GM23338 (cell line): ENCODE measurements around the gene HPD. TPM values are rescaled to one million over a fixed set of nuclear protein-coding genes. Genes with fewer than 3 reads are reported as not detected.

ENCODE experiments used
- ATAC-seq: fragments of 200-7000 bp; cut with Tn5 transposase; 3 replicates; pipeline ENCODE4 v1.9.1; 2020
- DNase-seq: peaks from one replicate; pipeline ENCODE4 v3.0.0-alpha.2; 2015; ENCODE audit warnings: low spot score
- H2AFZ ChIP-seq: fragments of 200-600 bp; sonication (generic); 2 replicates; pipeline ENCODE4 v1.8.0; 2016; ENCODE audit warnings: antibody characterized with exemption, mild to moderate bottlenecking, moderate library complexity
- H3F3A ChIP-seq: fragments of 200-600 bp; sonication (generic); replicated peaks from 2 replicates; pipeline ENCODE4 v1.8.0; 2017; ENCODE audit warnings: antibody characterized with exemption, mixed run types, low read depth
- H3K27ac ChIP-seq: fragments of 200-600 bp; sonication (generic); 2 replicates; pipeline ENCODE4 v1.6.1; 2016; ENCODE audit warnings: low read depth
- H3K27me3 ChIP-seq: fragments of 200-600 bp; sonication (generic); 2 replicates; pipeline ENCODE4 v1.8.0; 2016; ENCODE audit warnings: mild to moderate bottlenecking, mixed run types, moderate library complexity; ENCODE audit not compliant: insufficient read depth
- H3K36me3 ChIP-seq: fragments of 200-600 bp; sonication (generic); 2 replicates; pipeline ENCODE4 v1.8.0; 2016; ENCODE audit warnings: mild to moderate bottlenecking; ENCODE audit not compliant: insufficient read depth
- H3K4me1 ChIP-seq: fragments of 200-600 bp; sonication (generic); 2 replicates; pipeline ENCODE4 v1.8.0; 2016; ENCODE audit warnings: mild to moderate bottlenecking, moderate library complexity; ENCODE audit not compliant: insufficient read depth
- H3K4me2 ChIP-seq: fragments of 200-600 bp; sonication (generic); 2 replicates; pipeline ENCODE4 v1.7.1; 2017; ENCODE audit warnings: mixed run types
- H3K4me3 ChIP-seq: fragments of 200-600 bp; sonication (generic); 2 replicates; pipeline ENCODE4 v1.6.1; 2016; ENCODE audit warnings: mixed run types
- H3K79me2 ChIP-seq: fragments of 200-600 bp; sonication (generic); replicated peaks from 2 replicates; pipeline ENCODE4 v1.8.0; 2017; ENCODE audit warnings: mild to moderate bottlenecking; ENCODE audit not compliant: insufficient read depth
- H3K9me2 ChIP-seq: fragments of 200-600 bp; sonication (generic); 2 replicates; pipeline ENCODE4 v1.8.0; 2017; ENCODE audit not compliant: insufficient read depth
- H4K20me1 ChIP-seq: fragments of 200-600 bp; sonication (generic); replicated peaks from 2 replicates; pipeline ENCODE4 v1.8.0; 2017; ENCODE audit warnings: mild to moderate bottlenecking; ENCODE audit not compliant: insufficient read depth
- H3K27ac Mint-ChIP-seq: 2 replicates; pipeline ENCODE4 v1.8.0; 2020; ENCODE audit warnings: inconsistent platforms, mild to moderate bottlenecking, moderate library complexity, mixed read lengths
- H3K27me3 Mint-ChIP-seq: 3 replicates; pipeline ENCODE4 v1.8.0; 2022; ENCODE audit warnings: low read depth, mild to moderate bottlenecking, moderate library complexity, mixed read lengths, inconsistent platforms; ENCODE audit not compliant: insufficient read depth, poor library complexity
- H3K36me3 Mint-ChIP-seq: 3 replicates; pipeline ENCODE4 v1.8.0; 2021; ENCODE audit warnings: low read depth, mild to moderate bottlenecking, inconsistent platforms, moderate library complexity, mixed read lengths
- H3K4me1 Mint-ChIP-seq: 3 replicates; pipeline ENCODE4 v1.8.0; 2020; ENCODE audit warnings: mild to moderate bottlenecking, inconsistent platforms, mixed read lengths
- H3K4me3 Mint-ChIP-seq: 3 replicates; pipeline ENCODE4 v1.8.0; 2021; ENCODE audit warnings: moderate library complexity, mild to moderate bottlenecking, inconsistent platforms, mixed read lengths
- H3K9me3 Mint-ChIP-seq: 3 replicates; pipeline ENCODE4 v1.8.0; 2020; ENCODE audit warnings: moderate library complexity, mild to moderate bottlenecking, inconsistent platforms, mixed read lengths
- CREB1 ChIP-seq: fragments of 250-450 bp; sonication (Bioruptor Pico); IDR thresholded peaks from 2 replicates; pipeline ENCODE4 v1.5.0; 2020; ENCODE audit warnings: low read depth, mild to moderate bottlenecking, moderate library complexity
- CTCF ChIP-seq, 2 experiments: fragments of 200-600 bp in 1 of 2; sonication (generic) in 1 of 2; conservative IDR thresholded peaks; 2 replicates each; pipeline versions ENCODE4 v1.5.1 to v1.6.1; 2016 to 2017; ENCODE audit warnings: antibody characterized with exemption in 2 of 2, low read depth in 2 of 2, mild to moderate bottlenecking in 2 of 2, moderate library complexity in 1 of 2
- ETS1 ChIP-seq: IDR thresholded peaks from 2 replicates; pipeline ENCODE4 v1.6.1; 2016; ENCODE audit warnings: antibody characterized with exemption
- EZH2 ChIP-seq: fragments of 200-600 bp; sonication (generic); IDR thresholded peaks from one replicate; pipeline ENCODE4 v1.8.0; 2017; ENCODE audit warnings: antibody characterized with exemption, mild to moderate bottlenecking, low read depth; ENCODE audit not compliant: unreplicated experiment
- EZH2phosphoT487 ChIP-seq: fragments of 200-600 bp; sonication (generic); IDR thresholded peaks from one replicate; pipeline ENCODE4 v1.8.1; 2018; ENCODE audit warnings: antibody characterized with exemption; ENCODE audit not compliant: unreplicated experiment
- JUNB ChIP-seq: IDR thresholded peaks from one replicate; pipeline ENCODE4 v1.6.1; 2016; ENCODE audit warnings: antibody characterized with exemption; ENCODE audit not compliant: unreplicated experiment
- NANOG ChIP-seq: IDR thresholded peaks from 2 replicates; pipeline ENCODE4 v1.6.1; 2016; ENCODE audit warnings: antibody characterized with exemption, borderline replicate concordance
- POLR2AphosphoS5 ChIP-seq: IDR thresholded peaks from 2 replicates; pipeline ENCODE4 v1.6.1; 2016; ENCODE audit warnings: antibody characterized with exemption, low read depth
- REST ChIP-seq: IDR thresholded peaks from one replicate; pipeline ENCODE4 v1.6.1; 2018; ENCODE audit warnings: antibody characterized with exemption; ENCODE audit not compliant: unreplicated experiment
- STAT1 ChIP-seq: IDR thresholded peaks from one replicate; pipeline ENCODE4 v1.6.1; 2016; ENCODE audit warnings: antibody characterized with exemption; ENCODE audit not compliant: unreplicated experiment
- ZNF331 ChIP-seq: fragments of 250-450 bp; sonication (Bioruptor Pico); IDR thresholded peaks from 2 replicates; pipeline ENCODE4 v1.5.0; 2020; ENCODE audit warnings: low read depth, mild to moderate bottlenecking, moderate library complexity
- ZNF462 ChIP-seq: fragments of 250-450 bp; sonication (Bioruptor Pico); IDR thresholded peaks from 2 replicates; pipeline ENCODE4 v1.5.0; 2020; ENCODE audit warnings: mild to moderate bottlenecking, moderate library complexity
- polyA plus RNA-seq: library from polyadenylated mRNA; unstranded; fragments of >200 nt; fragmentation: Nextera tagmentation; extraction: Ambion mirVana; gene quantifications from 2 replicates; pipeline ENCODE4 v1.2.1, GENCODE V29; 2016
- total RNA-seq: library from RNA; depleted of rRNA; stranded (reverse); fragments of >200 nt; shearing (Covaris generic); gene quantifications from 2 replicates; pipeline ENCODE4 v1.2.3, GENCODE V29; 2014

HPD gene
- total and polyA plus RNA-seq, 2 experiments from 2014 or later: not detected

- Mint-ChIP-seq H3K4me1 (peaks cover 5% of the 10 kb centered on the region; the same call in 2 of the 3 replicates), H3K9me3 (no peaks in the 10 kb centered on the region), H3K27me3 (peaks cover 2% of the 10 kb centered on the region), H3K27ac (no peak overlapping the region), H3K36me3 (peaks cover 45% of the 10 kb centered on the region), H3K4me3 (no peak overlapping the region)
- ATAC-seq (no peak), DNase-seq (no peak)
- Histone ChIP-seq H4K20me1 (no peaks in the 10 kb centered on the region), H3K4me3 (no peak overlapping the region), H3F3A (peaks cover 3% of the 10 kb centered on the region; the same call in 1 of the 2 replicates), H3K4me2 (no peak overlapping the region), H3K9me2 (no peaks in the 10 kb centered on the region), H3K79me2 (no peaks in the 10 kb centered on the region), H3K36me3 (no peaks in the 10 kb centered on the region), H2AFZ (no peak overlapping the region), H3K4me1 (no peaks in the 10 kb centered on the region), H3K27ac (no peak overlapping the region), H3K27me3 (no peaks in the 10 kb centered on the region)
- no peak for TF ChIP-seq POLR2AphosphoS5
- TF ChIP-seq ZNF331 (CRISPR knock-in tag): no peak
- TF ChIP-seq REST: no peak
- no peak for TF ChIP-seq NANOG
- TF ChIP-seq JUNB: no peak
- no peak for TF ChIP-seq CREB1 (CRISPR knock-in tag)
- no peak for TF ChIP-seq ETS1
- TF ChIP-seq CTCF (conservative IDR thresholded peaks at IDR 0.05; ENCODE audit: low read depth in 2 of 2): no peak
- TF ChIP-seq EZH2phosphoT487: no peak
- no peak for TF ChIP-seq STAT1
- TF ChIP-seq EZH2: no peak
- TF ChIP-seq ZNF462 (CRISPR knock-in tag): no peak
These were observed 27.0 kb downstream of the HPD start for GRCh38 chr12:121831571-121832245.
